ENCODE data around the gene APOO. TPM values are rescaled to one million over a fixed set of nuclear protein-coding genes. Genes with fewer than 3 reads are reported as not detected.
"Not testable (repeated sequence)": the region's sequence is repeated elsewhere in the genome, so short reads cannot be mapped to it uniquely, and the experiment has no call there.

Gene APOO
- total and polyA plus RNA-seq, 9 donors, result 6.0 to 39.5 (median 13.3) TPM

GRCh38 chrX:23870041-23870440 lies 37.7 kb downstream of the APOO start:
- Histone ChIP-seq H3K9me3 (no peaks in the 10 kb centered on the region), H3K4me1 (ENCODE audit: insufficient read depth) (no peaks in the 10 kb centered on the region), H3K36me3 (no peaks in the 10 kb centered on the region), H3K27ac (no peak overlapping the region), H3K27me3 (no peaks in the 10 kb centered on the region), H3K4me3 (no peak overlapping the region)
- TF ChIP-seq EP300 (IDR thresholded peaks at IDR 0.05) (no peak), POLR2A (IDR thresholded peaks at IDR 0.05) (no peak)
- WGBS, 3 donors, result 87 to 88% (median 87%) methylated on average over 2 of the region's 2 CpGs
- DNase-seq, result no peak
- intact Hi-C loops (cut with DNase I), result no loop called here

DNA sequence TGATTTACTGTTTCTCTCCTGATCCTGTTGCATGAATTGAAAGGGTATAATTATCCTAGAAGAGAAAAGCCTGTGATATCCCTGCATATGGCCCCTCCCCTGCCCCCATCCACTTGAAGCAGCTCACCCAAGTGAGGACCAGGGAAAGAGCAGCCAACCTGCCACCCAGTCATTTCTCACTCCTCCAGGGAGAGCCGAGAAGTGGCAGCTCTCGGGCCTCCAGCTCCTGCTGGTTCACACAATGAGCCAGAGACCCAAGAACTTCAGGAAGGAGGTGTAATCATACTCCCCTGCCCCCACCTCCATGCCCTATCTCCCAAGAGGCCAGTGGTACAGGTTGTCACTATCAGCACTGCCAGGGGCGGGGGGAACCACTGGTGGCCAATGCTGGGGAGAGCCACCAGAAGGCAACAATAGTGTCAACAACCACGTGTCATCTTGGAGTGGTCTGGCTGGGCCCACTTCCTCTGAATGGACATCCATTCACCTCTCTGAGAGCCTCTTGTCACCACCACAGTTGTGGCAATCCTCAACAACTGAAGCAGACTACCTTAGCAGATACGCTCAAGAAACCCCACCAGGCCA lies 42.9 kb downstream of the APOO start:
- 77 to 90% (median 84%) methylated on average over 5 of the region's 5 CpGs for WGBS, 3 donors
- no peaks in the 10 kb centered on the region for H3K27me3 ChIP-seq
- TF ChIP-seq, protein P1, sequence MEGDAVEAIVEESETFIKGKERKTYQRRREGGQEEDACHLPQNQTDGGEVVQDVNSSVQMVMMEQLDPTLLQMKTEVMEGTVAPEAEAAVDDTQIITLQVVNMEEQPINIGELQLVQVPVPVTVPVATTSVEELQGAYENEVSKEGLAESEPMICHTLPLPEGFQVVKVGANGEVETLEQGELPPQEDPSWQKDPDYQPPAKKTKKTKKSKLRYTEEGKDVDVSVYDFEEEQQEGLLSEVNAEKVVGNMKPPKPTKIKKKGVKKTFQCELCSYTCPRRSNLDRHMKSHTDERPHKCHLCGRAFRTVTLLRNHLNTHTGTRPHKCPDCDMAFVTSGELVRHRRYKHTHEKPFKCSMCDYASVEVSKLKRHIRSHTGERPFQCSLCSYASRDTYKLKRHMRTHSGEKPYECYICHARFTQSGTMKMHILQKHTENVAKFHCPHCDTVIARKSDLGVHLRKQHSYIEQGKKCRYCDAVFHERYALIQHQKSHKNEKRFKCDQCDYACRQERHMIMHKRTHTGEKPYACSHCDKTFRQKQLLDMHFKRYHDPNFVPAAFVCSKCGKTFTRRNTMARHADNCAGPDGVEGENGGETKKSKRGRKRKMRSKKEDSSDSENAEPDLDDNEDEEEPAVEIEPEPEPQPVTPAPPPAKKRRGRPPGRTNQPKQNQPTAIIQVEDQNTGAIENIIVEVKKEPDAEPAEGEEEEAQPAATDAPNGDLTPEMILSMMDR (IDR thresholded peaks at IDR 0.05), result no peak
- TF ChIP-seq EP300 (IDR thresholded peaks at IDR 0.05), result no peak
- no peak for TF ChIP-seq POLR2A (IDR thresholded peaks at IDR 0.05)
- no peaks in the 10 kb centered on the region for H3K36me3 ChIP-seq
- no peaks in the 10 kb centered on the region for H3K4me1 ChIP-seq (ENCODE audit: insufficient read depth)
- intact Hi-C loops (cut with DNase I), result no loop called here
- no peaks in the 10 kb centered on the region for H3K9me3 ChIP-seq
- DNase-seq, result no peak
- no peak overlapping the region for H3K4me3 ChIP-seq
- H3K27ac ChIP-seq, result no peak overlapping the region

DNA sequence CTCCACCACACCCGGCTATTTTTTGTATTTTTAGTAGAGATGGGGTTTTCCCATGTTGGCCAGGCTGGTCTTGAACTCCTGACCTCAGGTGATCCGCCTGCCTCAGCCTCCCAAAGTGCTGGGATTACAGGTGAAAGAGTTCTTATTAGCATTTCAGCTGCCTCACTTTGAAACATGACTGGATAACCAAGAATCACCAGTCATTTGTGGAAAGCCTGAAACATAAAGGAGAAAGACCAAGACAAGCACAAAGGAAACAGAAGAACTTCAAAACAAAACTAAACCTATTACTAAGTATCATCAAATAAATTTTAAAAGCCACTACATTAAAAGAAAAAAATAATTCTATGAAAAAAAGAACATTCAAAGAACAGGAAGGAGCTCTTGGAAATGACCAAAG lies 45.8 kb downstream of the APOO start:
- H3K9me3 ChIP-seq; intact Hi-C loops (cut with DNase I); H3K4me1 ChIP-seq (ENCODE audit: insufficient read depth); H3K27ac ChIP-seq; H3K4me3 ChIP-seq; H3K27me3 ChIP-seq; DNase-seq; H3K36me3 ChIP-seq: not testable (repeated sequence)
- WGBS, 3 donors, result 71 to 82% (median 78%) methylated on average over 2 of the region's 2 CpGs

DNA sequence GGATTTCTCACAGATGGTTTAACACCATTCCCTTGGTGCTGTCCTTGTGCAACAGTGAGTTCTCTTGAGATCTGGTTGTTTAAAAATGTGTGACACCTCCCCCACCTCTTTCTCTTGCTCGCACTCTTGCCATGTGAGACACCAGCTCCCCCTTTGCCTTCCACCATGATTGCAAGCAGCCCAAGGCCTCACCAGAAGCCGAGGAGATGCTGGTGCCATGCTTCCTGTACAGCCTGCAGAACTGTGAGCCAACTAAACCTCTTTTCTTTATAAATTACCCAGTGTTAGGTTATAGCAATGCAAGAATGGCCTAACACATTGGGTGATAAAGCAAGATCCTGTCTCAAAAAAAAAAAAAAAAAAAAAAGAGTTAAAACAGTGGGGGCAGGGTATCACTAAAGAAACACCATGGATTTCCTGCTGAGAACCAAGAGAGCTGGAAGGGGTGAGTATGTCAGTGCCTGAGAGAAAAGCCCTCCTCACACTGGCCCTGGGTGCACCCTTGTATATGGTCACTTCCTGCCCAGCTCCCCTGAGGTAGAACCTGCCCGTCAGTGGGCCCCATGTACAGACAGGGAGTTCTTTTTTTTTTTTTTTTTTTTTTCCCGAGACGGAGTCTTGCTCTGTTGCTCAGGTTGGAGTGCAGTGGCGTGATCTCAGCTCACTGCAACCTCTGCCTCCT lies 46.4 kb downstream of the APOO start:
- Histone ChIP-seq H3K9me3 (no peaks in the 10 kb centered on the region), H3K27ac (no peak overlapping the region), H3K4me3 (no peak overlapping the region), H3K4me1 (ENCODE audit: insufficient read depth) (no peaks in the 10 kb centered on the region), H3K36me3 (no peaks in the 10 kb centered on the region), H3K27me3 (no peaks in the 10 kb centered on the region)
- DNase-seq, result no peak
- intact Hi-C loops (cut with DNase I), result no loop called here
- 77 to 80% (median 79%) methylated on average over 6 of the region's 6 CpGs for WGBS, 3 donors
- TF ChIP-seq, protein P1 (IDR thresholded peaks at IDR 0.05), result no peak
- TF ChIP-seq POLR2A (IDR thresholded peaks at IDR 0.05) (no peak), EP300 (IDR thresholded peaks at IDR 0.05) (no peak)

GRCh38 chrX:23859238-23859637 lies 48.5 kb downstream of the APOO start:
- DNase-seq; H3K27me3 ChIP-seq; H3K4me3 ChIP-seq; H3K9me3 ChIP-seq; intact Hi-C loops (cut with DNase I); H3K4me1 ChIP-seq (ENCODE audit: insufficient read depth); H3K27ac ChIP-seq; H3K36me3 ChIP-seq: not testable (repeated sequence)
- WGBS, 3 donors, result 88 to 95% (median 88%) methylated on average over 7 of the region's 7 CpGs

DNA sequence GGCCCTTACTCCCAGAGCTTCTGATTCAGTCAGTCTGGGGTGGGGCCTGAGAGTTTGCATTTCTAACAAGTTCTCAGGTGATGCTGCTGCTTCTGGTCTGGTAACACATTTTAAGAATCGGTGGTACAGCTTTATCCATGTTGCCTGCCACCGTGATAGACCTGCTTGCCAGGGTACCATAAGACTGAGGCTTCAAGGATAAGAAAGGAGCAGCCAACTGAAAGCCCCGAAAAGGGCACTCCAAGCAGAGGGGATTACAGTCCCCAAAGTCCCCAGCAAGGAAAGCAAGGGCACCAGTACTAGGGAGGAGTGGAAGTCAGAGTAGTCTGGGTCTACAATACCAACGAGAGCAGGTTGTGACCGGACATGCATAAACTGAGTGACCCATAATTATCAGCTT lies 49.8 kb downstream of the APOO start:
- Histone ChIP-seq H3K36me3 (no peaks in the 10 kb centered on the region), H3K27me3 (no peaks in the 10 kb centered on the region), H3K27ac (no peak overlapping the region), H3K9me3 (no peaks in the 10 kb centered on the region), H3K4me3 (no peak overlapping the region), H3K4me1 (ENCODE audit: insufficient read depth) (no peaks in the 10 kb centered on the region)
- TF ChIP-seq POLR2A (IDR thresholded peaks at IDR 0.05) (no peak), EP300 (IDR thresholded peaks at IDR 0.05) (no peak)
- TF ChIP-seq, protein P1 (IDR thresholded peaks at IDR 0.05), result no peak
- DNase-seq, result no peak
- intact Hi-C loops (cut with DNase I), result no loop called here
- 80 to 88% (median 84%) methylated on average over 5 of the region's 5 CpGs for WGBS, 3 donors
